Nephron (organoid): ENCODE measurements around the gene UMOD.

ENCODE experiments used
- H3K27ac Mint-ChIP-seq, 3 experiments: 2 replicates each; pipeline ENCODE4 v1.8.0; 2020; ENCODE audit warnings: mixed read lengths in 3 of 3, mild to moderate bottlenecking in 2 of 3, moderate library complexity in 1 of 3
- H3K27me3 Mint-ChIP-seq: 2 replicates; pipeline ENCODE4 v1.8.0; 2021; ENCODE audit warnings: low read depth, mild to moderate bottlenecking, moderate library complexity, mixed read lengths
- H3K36me3 Mint-ChIP-seq: 2 replicates; pipeline ENCODE4 v1.8.0; 2020; ENCODE audit warnings: low read depth, mixed read lengths
- H3K4me1 Mint-ChIP-seq: 2 replicates; pipeline ENCODE4 v1.8.0; 2020; ENCODE audit warnings: mixed read lengths
- H3K4me3 Mint-ChIP-seq, 3 experiments: 2 replicates each; pipeline ENCODE4 v1.8.0; 2020; ENCODE audit warnings: mild to moderate bottlenecking in 3 of 3, mixed read lengths in 3 of 3, moderate library complexity in 2 of 3
- H3K9me3 Mint-ChIP-seq: 2 replicates; pipeline ENCODE4 v1.8.0; 2020; ENCODE audit warnings: mixed read lengths
- TF ChIP-seq, protein P1 (sequence below), 3 experiments: fragments of 200-600 bp; sonication (generic); IDR thresholded peaks; one replicate each; pipeline ENCODE4 v1.5.0; 2021; ENCODE audit warnings: antibody characterized with exemption in 3 of 3; ENCODE audit not compliant: unreplicated experiment in 3 of 3

UMOD gene

DNA sequence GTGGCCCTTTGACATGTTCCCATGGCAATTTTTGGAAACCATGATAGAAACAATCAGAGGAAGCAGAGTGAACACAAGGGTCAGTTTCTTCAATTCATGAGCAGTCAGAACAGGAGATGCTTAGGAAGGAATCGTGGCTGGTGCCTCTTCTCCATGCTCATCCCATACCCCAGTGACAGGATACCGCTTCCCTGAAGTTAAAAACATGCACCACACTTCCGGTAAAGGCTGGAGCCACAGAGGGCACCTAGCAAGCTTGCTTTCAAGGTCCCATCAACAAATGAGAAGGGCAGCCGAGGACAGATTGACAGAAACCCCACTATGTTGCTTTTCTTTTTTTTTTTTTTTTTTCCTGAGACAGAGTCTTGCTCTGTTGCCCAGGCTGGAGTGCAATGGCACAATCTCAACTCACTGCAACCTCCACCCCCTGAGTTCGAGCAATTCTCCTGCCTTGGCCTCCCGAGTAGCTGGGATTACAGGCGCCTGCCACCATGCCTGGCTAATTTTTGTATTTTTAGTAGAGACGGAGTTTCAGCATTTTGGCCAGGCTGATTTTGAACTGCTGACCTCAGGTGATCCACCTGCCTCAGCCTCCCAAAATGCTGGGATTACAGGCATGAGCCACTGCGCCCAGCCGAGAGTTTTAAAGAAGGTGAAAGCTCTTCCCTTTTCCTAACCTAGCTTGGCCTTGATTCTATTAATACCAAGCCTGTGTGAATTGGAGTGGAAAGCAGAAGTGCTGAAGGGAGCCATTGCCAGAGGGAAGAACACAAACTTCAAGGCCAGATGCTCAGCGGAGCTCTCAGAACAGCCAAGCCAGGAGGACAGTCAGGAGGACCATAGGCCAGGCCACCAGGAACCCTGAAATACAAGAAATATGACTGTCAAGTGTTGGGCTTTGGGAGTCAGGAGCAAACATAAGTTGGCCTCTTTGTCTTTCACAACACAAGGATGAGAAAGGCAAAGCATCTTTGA is 41.8 kb downstream of the UMOD start:
- TF ChIP-seq, protein P1, sequence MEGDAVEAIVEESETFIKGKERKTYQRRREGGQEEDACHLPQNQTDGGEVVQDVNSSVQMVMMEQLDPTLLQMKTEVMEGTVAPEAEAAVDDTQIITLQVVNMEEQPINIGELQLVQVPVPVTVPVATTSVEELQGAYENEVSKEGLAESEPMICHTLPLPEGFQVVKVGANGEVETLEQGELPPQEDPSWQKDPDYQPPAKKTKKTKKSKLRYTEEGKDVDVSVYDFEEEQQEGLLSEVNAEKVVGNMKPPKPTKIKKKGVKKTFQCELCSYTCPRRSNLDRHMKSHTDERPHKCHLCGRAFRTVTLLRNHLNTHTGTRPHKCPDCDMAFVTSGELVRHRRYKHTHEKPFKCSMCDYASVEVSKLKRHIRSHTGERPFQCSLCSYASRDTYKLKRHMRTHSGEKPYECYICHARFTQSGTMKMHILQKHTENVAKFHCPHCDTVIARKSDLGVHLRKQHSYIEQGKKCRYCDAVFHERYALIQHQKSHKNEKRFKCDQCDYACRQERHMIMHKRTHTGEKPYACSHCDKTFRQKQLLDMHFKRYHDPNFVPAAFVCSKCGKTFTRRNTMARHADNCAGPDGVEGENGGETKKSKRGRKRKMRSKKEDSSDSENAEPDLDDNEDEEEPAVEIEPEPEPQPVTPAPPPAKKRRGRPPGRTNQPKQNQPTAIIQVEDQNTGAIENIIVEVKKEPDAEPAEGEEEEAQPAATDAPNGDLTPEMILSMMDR (IDR thresholded peaks at IDR 0.05; ENCODE audit: unreplicated experiment in 3 of 3) = no peak
- H3K36me3 Mint-ChIP-seq = no peaks in the 10 kb centered on the region
- H3K27me3 Mint-ChIP-seq = peaks cover 9% of the 10 kb centered on the region
- H3K27ac Mint-ChIP-seq = no peak overlapping the region
- no peak overlapping the region for H3K4me3 Mint-ChIP-seq
- no peaks in the 10 kb centered on the region for H3K9me3 Mint-ChIP-seq
- no peaks in the 10 kb centered on the region for H3K4me1 Mint-ChIP-seq

DNA sequence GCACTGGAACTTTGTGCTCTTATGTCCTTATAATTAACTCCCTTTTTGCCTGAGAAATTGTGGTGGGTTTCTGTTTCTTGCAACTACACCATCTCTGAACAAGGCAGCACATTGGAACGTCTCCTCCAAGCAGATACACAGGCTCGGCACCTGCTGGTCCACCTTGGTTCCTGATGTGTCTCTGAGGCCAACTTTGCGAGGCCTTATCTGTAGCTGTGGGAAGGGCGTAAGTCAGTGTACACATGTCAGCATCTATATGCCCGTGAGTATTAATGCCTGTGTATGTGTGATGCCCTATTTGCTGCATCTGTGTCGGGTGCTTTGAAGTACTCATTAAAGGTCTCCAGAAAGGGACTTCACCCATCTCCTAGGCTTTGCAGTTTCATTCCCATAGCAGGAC is 42.7 kb downstream of the UMOD start:
- no peaks in the 10 kb centered on the region for H3K36me3 Mint-ChIP-seq
- H3K9me3 Mint-ChIP-seq = no peaks in the 10 kb centered on the region
- H3K4me1 Mint-ChIP-seq = no peaks in the 10 kb centered on the region

DNA sequence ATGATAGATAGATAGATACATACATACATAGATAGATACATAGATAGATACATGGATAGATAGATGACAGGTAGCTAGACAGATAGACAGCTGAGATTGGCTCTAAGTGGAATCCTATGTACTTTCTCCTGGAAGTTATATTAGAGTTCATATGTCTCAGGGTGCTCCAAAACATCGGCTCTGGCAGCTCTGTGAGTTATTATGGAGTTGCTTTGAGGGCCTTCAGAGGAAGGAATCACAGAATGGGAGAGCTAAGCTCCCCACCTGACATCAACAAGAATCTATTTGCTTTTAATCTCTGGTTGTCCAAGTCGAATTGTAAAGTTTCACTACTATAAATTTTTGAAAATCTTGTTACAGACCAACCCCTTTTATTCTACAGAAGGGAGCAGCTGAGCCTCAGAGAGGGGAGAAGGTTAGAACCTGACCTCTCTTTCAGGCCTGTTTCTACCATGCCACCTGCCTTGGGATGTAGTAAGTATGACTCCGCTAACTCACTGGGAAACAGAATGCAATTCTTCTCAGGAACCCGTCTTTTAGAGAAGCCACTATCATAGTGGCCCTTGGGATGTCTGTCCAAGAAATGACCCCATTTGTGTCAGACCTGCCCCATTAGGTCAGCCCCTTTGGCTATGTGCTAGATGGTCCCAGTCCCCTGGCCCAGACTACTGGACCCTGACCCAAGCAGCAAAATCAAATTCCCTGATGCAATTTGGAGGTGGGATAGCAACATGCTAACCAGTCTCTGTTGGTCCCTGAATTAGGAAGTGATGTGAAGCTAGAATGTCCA is 43.5 kb downstream of the UMOD start:
- Mint-ChIP-seq H3K4me1 (no peaks in the 10 kb centered on the region), H3K27me3 (peaks cover 5% of the 10 kb centered on the region), H3K27ac (no peak overlapping the region), H3K4me3 (no peak overlapping the region), H3K36me3 (no peaks in the 10 kb centered on the region), H3K9me3 (no peaks in the 10 kb centered on the region)
- TF ChIP-seq, protein P1 (IDR thresholded peaks at IDR 0.05; ENCODE audit: unreplicated experiment in 3 of 3) = no peak

More for the DNA sequence above, 42.7 kb downstream of the UMOD start:
- Mint-ChIP-seq H3K27ac (no peak overlapping the region), H3K27me3 (peaks cover 6% of the 10 kb centered on the region), H3K4me3 (no peak overlapping the region)
- TF ChIP-seq, protein P1 (IDR thresholded peaks at IDR 0.05; ENCODE audit: unreplicated experiment in 3 of 3) = no peak

DNA sequence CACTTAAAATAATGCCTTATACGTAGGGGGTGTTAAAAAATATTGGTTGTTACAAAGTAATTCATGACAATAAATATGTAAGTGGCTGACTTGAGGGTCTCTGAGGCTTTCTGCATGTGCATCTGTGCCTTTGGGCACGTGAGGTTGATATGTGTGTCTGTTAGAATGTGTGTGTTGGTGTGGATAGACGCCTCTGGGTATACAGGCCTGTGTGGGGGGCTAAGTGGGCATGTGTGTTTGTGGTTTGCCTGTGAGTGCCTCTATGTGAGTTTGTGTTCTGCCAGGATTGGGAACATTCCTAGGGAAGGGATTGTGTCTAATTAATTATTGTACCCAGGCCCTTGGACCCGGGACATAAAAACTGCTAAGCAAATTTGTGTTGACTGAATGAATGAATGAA is 44.2 kb downstream of the UMOD start:
- H3K4me1 Mint-ChIP-seq = no peaks in the 10 kb centered on the region
- H3K27ac Mint-ChIP-seq = no peak overlapping the region
- no peaks in the 10 kb centered on the region for H3K9me3 Mint-ChIP-seq
- TF ChIP-seq, protein P1 (IDR thresholded peaks at IDR 0.05; ENCODE audit: unreplicated experiment in 3 of 3) = no peak
- no peaks in the 10 kb centered on the region for H3K36me3 Mint-ChIP-seq
- peaks cover 5% of the 10 kb centered on the region for H3K27me3 Mint-ChIP-seq
- no peak overlapping the region for H3K4me3 Mint-ChIP-seq

DNA sequence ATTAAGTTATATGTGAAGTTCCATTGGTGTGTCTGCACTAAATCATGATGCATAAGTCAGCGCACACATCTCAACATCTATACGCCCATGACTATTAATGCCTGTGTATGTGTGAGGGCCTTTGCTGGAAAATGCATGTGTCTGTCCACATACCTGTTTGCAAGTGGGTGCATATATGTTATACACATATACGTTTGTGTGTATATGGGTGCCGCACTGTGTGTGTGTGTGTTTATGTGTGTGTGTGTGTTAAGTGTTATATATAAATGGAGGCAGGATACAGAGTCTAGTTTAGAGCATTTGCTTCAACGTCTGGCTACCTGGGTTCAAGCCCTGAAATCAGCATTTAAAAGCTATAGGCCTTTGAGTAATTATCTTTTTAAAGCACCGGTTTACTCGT is 44.7 kb downstream of the UMOD start:
- peaks cover 5% of the 10 kb centered on the region for H3K27me3 Mint-ChIP-seq
- H3K27ac Mint-ChIP-seq = no peak overlapping the region
- no peaks in the 10 kb centered on the region for H3K4me1 Mint-ChIP-seq
- no peaks in the 10 kb centered on the region for H3K9me3 Mint-ChIP-seq
- no peaks in the 10 kb centered on the region for H3K36me3 Mint-ChIP-seq
- TF ChIP-seq, protein P1 (IDR thresholded peaks at IDR 0.05; ENCODE audit: unreplicated experiment in 3 of 3) = no peak
- H3K4me3 Mint-ChIP-seq = no peak overlapping the region
